Testis (tissue), 3 donors: ENCODE data around the gene ARHGEF28. TPM values are rescaled to one million over a fixed set of nuclear protein-coding genes. Genes with fewer than 3 reads are reported as not detected.
A peak's percentile ranks its signal among the peaks of the same experiment; 100 is the strongest.

Source experiments
- DNase-seq: peaks from one replicate; pipeline ENCODE4 v3.0.0-alpha.2; 2019
- H3K27ac ChIP-seq, 2 donors: fragments of 200-600 bp; sonication (generic); one replicate each; pipeline ENCODE4 v1.5.1; 2019
- H3K27me3 ChIP-seq: fragments of 200-600 bp; sonication (generic); one replicate; pipeline ENCODE4 v1.5.1; 2019
- H3K36me3 ChIP-seq: fragments of 200-600 bp; sonication (generic); one replicate; pipeline ENCODE4 v1.5.1; 2017; ENCODE audit warnings: low read depth; ENCODE audit errors: missing control alignments
- H3K4me1 ChIP-seq: fragments of 200-600 bp; sonication (generic); one replicate; pipeline ENCODE4 v1.5.1; 2019
- H3K4me3 ChIP-seq, 2 donors: fragments of 200-600 bp; sonication (generic); one replicate each; pipeline ENCODE4 v1.5.1; 2017 to 2019
- H3K9me3 ChIP-seq: fragments of 200-600 bp; sonication (generic); one replicate; pipeline ENCODE4 v1.5.1; 2017
- CTCF ChIP-seq, 3 experiments: fragments of 450-650 bp in 2 of 3; fragments of 200-600 bp in 1 of 3; sonication (generic) in 1 of 3; IDR thresholded peaks; one replicate each; pipeline ENCODE4 v1.5.1; 2016 to 2019; ENCODE audit warnings: antibody characterized with exemption in 3 of 3, mild to moderate bottlenecking in 2 of 3, moderate library complexity in 1 of 3
- POLR2A ChIP-seq: fragments of 450-650 bp; IDR thresholded peaks from one replicate; pipeline ENCODE4 v1.6.1; 2017; ENCODE audit warnings: antibody characterized with exemption, mild to moderate bottlenecking, moderate library complexity
- WGBS, 2 donors: methylation state at CpG; one replicate each; pipeline ENCODE4 v1.1.5; 2018; 5-methylcytosine and 5-hydroxymethylcytosine counted together
- intact Hi-C: fragments of 100-400 bp; cut with DNase I; formaldehyde crosslinking; loops from one replicate; pipeline ENCODE4 v1.15.1; 2023; ENCODE audit warnings: low total_unique reads
- polyA plus RNA-seq: library from polyadenylated mRNA; stranded (reverse); fragments of 350-450 nt; fragmentation: Illumina TruSeq; extraction: RNeasy Lipid Tissue Mini Kit (QIAGEN cat#74804); gene quantifications from one replicate; pipeline ENCODE4 v1.2.3, GENCODE V29; 2014; ENCODE audit warnings: low read depth, low replicate concordance; ENCODE audit not compliant: insufficient read depth
- total RNA-seq, 2 donors: library from RNA; depleted of rRNA; stranded (reverse); fragments of >200 nt; gene quantifications; one replicate each; pipeline ENCODE4 v1.2.3, GENCODE V29; 2016

ARHGEF28 gene
- total and polyA plus RNA-seq, 3 donors from 2014 or later: 3.9 to 8.7 (median 8.0) TPM

- Histone ChIP-seq H3K27me3 (no peaks in the 10 kb centered on the region), H3K36me3 (no peaks in the 10 kb centered on the region), H3K27ac (no peak overlapping the region), H3K4me1 (no peaks in the 10 kb centered on the region), H3K9me3 (no peaks in the 10 kb centered on the region), H3K4me3 (no peak overlapping the region)
- WGBS, 2 donors: 74 to 75% methylated on average over 3 of the region's 3 CpGs
- intact Hi-C loops: no loop called here
- DNase-seq: no peak
- TF ChIP-seq CTCF (IDR thresholded peaks at IDR 0.05) (no peak), POLR2A (no peak)
Observed at GRCh38 chr5:73805449-73805848, 179.5 kb downstream of the ARHGEF28 start.

GRCh38 chr5:73808911-73809310 lies 182.9 kb downstream of the ARHGEF28 start:
- H3K36me3 ChIP-seq: no peaks in the 10 kb centered on the region
- no peak for DNase-seq
- H3K27me3 ChIP-seq: no peaks in the 10 kb centered on the region
- no peaks in the 10 kb centered on the region for H3K4me1 ChIP-seq
- WGBS, 2 donors: 93 to 100% methylated on average over 2 of the region's 2 CpGs
- H3K9me3 ChIP-seq: no peaks in the 10 kb centered on the region
- no peak overlapping the region for H3K4me3 ChIP-seq
- H3K27ac ChIP-seq: no peak overlapping the region
- TF ChIP-seq POLR2A (no peak), CTCF (IDR thresholded peaks at IDR 0.05) (no peak)
- intact Hi-C loops: no loop called here

- intact Hi-C loops: no loop called here
- no peak for DNase-seq
- 92 to 93% methylated on average over 3 of the region's 3 CpGs for WGBS, 2 donors
Observed at GRCh38 chr5:73810429-73810828, 184.4 kb downstream of the ARHGEF28 start.

GRCh38 chr5:73812457-73812856 lies 186.5 kb downstream of the ARHGEF28 start:
- Histone ChIP-seq H3K4me1 (no peaks in the 10 kb centered on the region), H3K27me3 (no peaks in the 10 kb centered on the region), H3K9me3 (no peaks in the 10 kb centered on the region), H3K36me3 (no peaks in the 10 kb centered on the region), H3K27ac (no peak overlapping the region), H3K4me3 (no peak overlapping the region)
- intact Hi-C loops: no loop called here
- WGBS, 2 donors: 62 to 67% methylated on average over 6 of the region's 6 CpGs
- no peak for DNase-seq
- TF ChIP-seq POLR2A (no peak), CTCF (IDR thresholded peaks at IDR 0.05) (no peak)

More at GRCh38 chr5:73810429-73810828, 184.4 kb downstream of the ARHGEF28 start:
- Histone ChIP-seq H3K4me1 (no peaks in the 10 kb centered on the region), H3K36me3 (no peaks in the 10 kb centered on the region), H3K9me3 (no peaks in the 10 kb centered on the region), H3K4me3 (no peak overlapping the region), H3K27me3 (no peaks in the 10 kb centered on the region), H3K27ac (no peak overlapping the region)
- TF ChIP-seq POLR2A (no peak), CTCF (IDR thresholded peaks at IDR 0.05) (no peak)

GRCh38 chr5:73812962-73813588 lies 187.1 kb downstream of the ARHGEF28 start:
- no peaks in the 10 kb centered on the region for H3K9me3 ChIP-seq
- H3K4me1 ChIP-seq: no peaks in the 10 kb centered on the region
- WGBS, 2 donors: 47 to 59% methylated on average over 9 of the region's 9 CpGs
- DNase-seq: no peak
- intact Hi-C loops: no loop called here
- no peaks in the 10 kb centered on the region for H3K27me3 ChIP-seq
- H3K4me3 ChIP-seq: peak overlapping the region in 1 of 2 donors; percentile 18
- no peak for TF ChIP-seq POLR2A
- no peaks in the 10 kb centered on the region for H3K36me3 ChIP-seq
- H3K27ac ChIP-seq: no peak overlapping the region
